Memory B cell (primary cell): ENCODE measurements around the gene ANKRD40.
A peak's percentile ranks its signal among the peaks of the same experiment; 100 is the strongest.
"Not testable (repeated sequence)": the region's sequence is repeated elsewhere in the genome, so short reads cannot be mapped to it uniquely, and the experiment has no call there.

ENCODE experiments used
- ATAC-seq: fragments of 150-1000 bp; cut with Tn5 transposase; 2 replicates; pipeline ENCODE4 v1.10.0; 2021; ENCODE audit warnings: low read depth, mild to moderate bottlenecking, moderate library complexity
- DNase-seq, 2 donors: peaks; one replicate each; pipeline ENCODE4 v3.0.0; 2022; ENCODE audit warnings: low spot score in 2 of 2
- H3K27ac Mint-ChIP-seq: one replicate; pipeline ENCODE4 v1.8.0; 2022; ENCODE audit warnings: mild to moderate bottlenecking, moderate library complexity, mixed read lengths
- H3K27me3 Mint-ChIP-seq: one replicate; pipeline ENCODE4 v1.8.0; 2022; ENCODE audit warnings: mixed read lengths
- H3K36me3 Mint-ChIP-seq: one replicate; pipeline ENCODE4 v1.8.0; 2022; ENCODE audit warnings: mild to moderate bottlenecking, mixed read lengths
- H3K4me1 Mint-ChIP-seq: one replicate; pipeline ENCODE4 v1.8.0; 2022; ENCODE audit warnings: mixed read lengths
- H3K4me3 Mint-ChIP-seq: one replicate; pipeline ENCODE4 v1.8.0; 2022; ENCODE audit warnings: mild to moderate bottlenecking, moderate library complexity, mixed read lengths
- H3K9me3 Mint-ChIP-seq: one replicate; pipeline ENCODE4 v1.8.0; 2022; ENCODE audit warnings: mixed read lengths

The ANKRD40 gene

GRCh38 chr17:50707289-50708049 is at the start of gene ANKRD40:
TSS of gene ANKRD40 (minus strand) at chr17:50707914. CDS start at chr17:50707654, 260 bp downstream.
- Mint-ChIP-seq H3K4me1 (peaks cover 31% of the 10 kb centered on the region), H3K9me3 (no peaks in the 10 kb centered on the region), H3K4me3 (peak within 1 kb of the TSS; percentile 99), H3K27ac (peak within 1 kb of the TSS; percentile 99), H3K27me3 (no peaks in the 10 kb centered on the region), H3K36me3 (peaks cover 11% of the 10 kb centered on the region)
- ATAC-seq (peak; percentile 84), DNase-seq (peak; percentile 94 to 97)

DNA sequence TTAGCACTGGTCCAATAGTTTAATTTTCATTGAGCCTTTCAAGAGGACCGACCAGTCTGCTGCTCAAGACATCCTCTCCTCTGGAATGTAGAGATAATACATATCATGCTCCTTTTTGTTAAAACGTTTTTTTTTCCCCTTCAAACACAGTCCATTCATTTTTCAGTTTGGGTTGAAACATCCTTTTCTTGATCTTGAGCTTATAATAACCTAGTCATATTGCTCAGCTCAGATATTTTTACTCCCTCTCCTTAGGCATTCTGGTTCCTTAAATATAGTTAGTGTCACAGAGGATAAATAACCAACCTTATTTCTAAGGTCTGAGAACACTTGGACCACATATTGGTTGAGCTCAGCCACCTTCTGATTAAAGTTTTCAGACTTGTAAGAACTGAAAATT is 46.8 kb upstream of the ANKRD40 start:
- DNase-seq, result no peak
- Mint-ChIP-seq H3K9me3 (no peaks in the 10 kb centered on the region), H3K36me3 (peaks cover 22% of the 10 kb centered on the region), H3K27ac (peak overlapping the region; percentile 53), H3K4me1 (peaks cover 3% of the 10 kb centered on the region), H3K27me3 (no peaks in the 10 kb centered on the region), H3K4me3 (no peak overlapping the region)
- no peak for ATAC-seq

DNA sequence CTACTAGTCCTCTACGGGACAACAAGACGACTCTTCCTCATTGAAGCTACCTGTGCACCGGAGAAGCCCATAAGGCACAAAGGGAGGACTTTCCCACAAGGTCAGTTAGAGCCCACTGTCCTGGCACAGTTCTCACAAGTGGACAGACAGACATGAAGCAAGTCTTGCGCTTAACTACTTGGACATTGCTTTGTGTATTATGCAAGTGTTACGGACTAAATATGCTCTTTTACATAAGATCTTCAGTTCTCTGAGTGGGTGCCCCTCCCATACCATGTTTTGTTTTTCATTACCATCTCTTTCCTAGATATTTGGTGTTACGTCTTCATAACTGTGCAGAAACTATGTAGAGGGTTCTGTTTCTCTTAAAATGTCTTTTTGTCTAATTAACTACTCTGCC is 41.5 kb upstream of the ANKRD40 start:
- no peaks in the 10 kb centered on the region for H3K27me3 Mint-ChIP-seq
- no peak for ATAC-seq
- no peak overlapping the region for H3K27ac Mint-ChIP-seq
- H3K4me3 Mint-ChIP-seq, result no peak overlapping the region
- no peaks in the 10 kb centered on the region for H3K9me3 Mint-ChIP-seq
- no peaks in the 10 kb centered on the region for H3K4me1 Mint-ChIP-seq
- no peak for DNase-seq
- H3K36me3 Mint-ChIP-seq, result peaks cover 34% of the 10 kb centered on the region

- Mint-ChIP-seq H3K9me3 (no peaks in the 10 kb centered on the region), H3K27me3 (no peaks in the 10 kb centered on the region), H3K4me3 (no peak overlapping the region), H3K27ac (peak overlapping the region; percentile 18), H3K4me1 (no peaks in the 10 kb centered on the region), H3K36me3 (peaks cover 39% of the 10 kb centered on the region)
- no peak for DNase-seq
- no peak for ATAC-seq
These were observed 37.9 kb upstream of the ANKRD40 start for GRCh38 chr17:50745631-50746030.

DNA sequence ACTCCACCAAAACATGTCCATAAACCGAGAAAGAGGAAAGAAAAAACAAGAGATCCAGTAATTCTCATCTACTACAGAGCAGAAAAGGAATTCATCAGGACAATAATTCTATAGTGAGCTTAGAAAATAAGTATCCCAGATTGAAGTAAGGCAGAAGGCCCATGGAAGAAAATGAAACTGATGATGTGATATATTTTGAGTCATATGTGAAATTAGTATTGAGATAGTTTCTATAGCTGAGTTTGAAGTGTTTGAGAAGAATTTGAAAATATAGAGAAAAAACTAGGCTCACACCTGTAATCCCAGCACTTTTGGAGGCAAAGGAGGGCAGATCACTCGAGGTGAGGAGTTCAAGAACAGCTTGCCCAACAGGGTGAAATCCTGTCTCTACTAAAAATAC is 31.4 kb upstream of the ANKRD40 start:
- H3K4me1 Mint-ChIP-seq, result peaks cover 14% of the 10 kb centered on the region
- no peak overlapping the region for H3K4me3 Mint-ChIP-seq
- H3K9me3 Mint-ChIP-seq, result no peaks in the 10 kb centered on the region
- no peak for ATAC-seq
- DNase-seq, result no peak
- no peak overlapping the region for H3K27ac Mint-ChIP-seq
- peaks cover 27% of the 10 kb centered on the region for H3K36me3 Mint-ChIP-seq
- H3K27me3 Mint-ChIP-seq, result no peaks in the 10 kb centered on the region

DNA sequence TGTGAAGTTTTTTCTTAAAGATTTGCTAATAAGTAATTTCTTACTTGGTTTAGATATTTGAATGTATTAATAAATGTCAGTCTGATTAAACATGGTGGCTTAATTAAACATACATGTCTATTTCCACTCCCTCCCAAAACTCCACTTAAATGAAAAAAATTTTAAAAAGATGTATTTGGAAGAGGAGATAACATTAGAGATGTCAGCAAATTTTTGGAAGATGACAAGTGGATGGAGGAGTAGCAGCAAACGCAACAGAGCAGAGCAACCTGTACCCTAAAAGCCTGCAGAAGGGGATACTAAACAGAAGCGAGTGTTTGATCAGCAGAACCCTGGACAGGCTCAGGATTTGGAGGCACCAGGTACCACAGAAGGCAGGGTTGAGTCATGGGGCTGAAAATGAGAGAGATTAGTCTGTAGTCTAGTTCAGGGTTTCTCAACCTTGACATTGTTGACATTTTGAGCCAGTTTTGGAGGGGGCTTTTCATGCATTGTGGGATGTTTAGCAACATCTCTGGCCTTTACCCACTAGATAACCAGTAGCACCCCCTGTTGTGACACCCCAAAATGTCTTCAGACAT is 29.5 kb upstream of the ANKRD40 start:
- peak overlapping the region; percentile 70 for H3K27ac Mint-ChIP-seq
- H3K27me3 Mint-ChIP-seq, result no peaks in the 10 kb centered on the region
- peaks cover 17% of the 10 kb centered on the region for H3K4me1 Mint-ChIP-seq
- H3K9me3 Mint-ChIP-seq, result no peaks in the 10 kb centered on the region
- DNase-seq (no peak), ATAC-seq (no peak)
- no peak overlapping the region for H3K4me3 Mint-ChIP-seq
- peaks cover 24% of the 10 kb centered on the region for H3K36me3 Mint-ChIP-seq

DNA sequence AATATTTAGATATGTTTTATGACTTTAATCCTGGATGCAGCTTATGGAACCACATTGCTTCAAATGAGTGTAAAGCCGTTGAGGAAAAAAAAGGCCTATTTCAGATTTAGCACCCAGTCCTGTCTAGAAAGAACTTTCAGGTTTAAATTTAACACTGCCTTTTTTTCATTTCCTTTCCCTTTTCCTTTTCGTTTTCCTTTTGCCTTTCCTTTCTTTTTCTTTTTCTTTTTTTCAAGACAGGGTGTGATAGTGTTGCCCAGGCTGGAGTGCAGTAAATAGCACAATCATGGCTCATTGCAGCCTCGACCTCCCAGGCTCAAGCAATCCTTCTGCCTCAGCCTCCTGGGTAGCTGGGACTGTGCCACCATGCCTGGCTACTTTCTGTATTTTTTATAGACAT is 27.6 kb upstream of the ANKRD40 start:
- no peaks in the 10 kb centered on the region for H3K27me3 Mint-ChIP-seq
- H3K27ac Mint-ChIP-seq, result peak overlapping the region; percentile 26
- ATAC-seq, result no peak
- H3K36me3 Mint-ChIP-seq, result peaks cover 16% of the 10 kb centered on the region
- no peak for DNase-seq
- no peaks in the 10 kb centered on the region for H3K9me3 Mint-ChIP-seq
- no peak overlapping the region for H3K4me3 Mint-ChIP-seq
- peaks cover 23% of the 10 kb centered on the region for H3K4me1 Mint-ChIP-seq

- H3K4me1 Mint-ChIP-seq, result peaks cover 31% of the 10 kb centered on the region
These were observed 24.1 kb upstream of the ANKRD40 start for GRCh38 chr17:50731575-50732460.

DNA sequence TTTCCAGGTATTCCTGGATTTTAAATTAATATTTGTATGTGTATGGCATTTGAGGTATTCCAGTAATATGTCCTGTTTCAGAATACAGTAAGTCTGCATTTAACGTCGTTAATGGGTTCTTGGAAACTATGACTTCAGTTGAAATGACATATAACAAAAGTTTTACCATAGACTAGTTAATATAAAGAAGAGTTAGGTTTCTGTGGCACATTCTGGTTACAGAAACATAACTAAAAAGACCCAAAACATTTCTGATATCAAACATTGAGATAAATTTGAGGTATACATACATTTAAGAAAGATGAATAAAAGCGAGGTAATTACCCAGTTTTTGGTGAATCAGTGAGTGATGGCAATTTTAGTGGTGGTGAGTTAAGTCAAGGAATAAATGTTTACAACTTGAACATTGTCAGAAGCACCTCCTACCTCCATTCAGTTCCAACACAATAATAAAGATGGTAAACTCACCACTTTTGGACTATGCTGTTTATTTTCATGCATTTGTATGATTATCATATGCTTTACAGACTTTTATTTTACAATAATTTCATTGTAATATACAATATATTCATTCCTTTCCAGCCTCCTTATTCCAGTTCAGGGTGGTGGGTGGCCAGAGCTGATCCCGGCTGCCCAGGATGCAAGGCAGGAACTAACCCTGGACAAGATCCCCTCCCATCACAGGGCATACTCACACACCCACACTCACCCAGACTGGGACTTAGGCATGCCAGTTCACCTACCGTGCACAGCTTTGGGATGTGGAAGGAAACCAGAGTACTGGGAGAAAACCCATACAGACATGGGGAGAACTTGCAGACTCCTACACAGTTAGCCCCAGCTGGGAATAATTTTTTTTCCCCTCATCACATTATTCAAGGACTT is 21.4 kb upstream of the ANKRD40 start:
- Mint-ChIP-seq H3K9me3 (no peaks in the 10 kb centered on the region), H3K4me3 (no peak overlapping the region), H3K27ac (no peak overlapping the region), H3K27me3 (no peaks in the 10 kb centered on the region), H3K36me3 (peaks cover 7% of the 10 kb centered on the region), H3K4me1 (peaks cover 35% of the 10 kb centered on the region)
- ATAC-seq (no peak), DNase-seq (no peak)

More at GRCh38 chr17:50731575-50732460, 24.1 kb upstream of the ANKRD40 start:
- H3K27ac Mint-ChIP-seq, result peak overlapping the region; percentile 1
- no peak overlapping the region for H3K4me3 Mint-ChIP-seq
- H3K36me3 Mint-ChIP-seq, result peaks cover 5% of the 10 kb centered on the region
- H3K27me3 Mint-ChIP-seq, result no peaks in the 10 kb centered on the region
- ATAC-seq (no peak), DNase-seq (no peak)
- H3K9me3 Mint-ChIP-seq, result no peaks in the 10 kb centered on the region

- no peak for ATAC-seq
These were observed 20.4 kb upstream of the ANKRD40 start for GRCh38 chr17:50728112-50728429.

DNA sequence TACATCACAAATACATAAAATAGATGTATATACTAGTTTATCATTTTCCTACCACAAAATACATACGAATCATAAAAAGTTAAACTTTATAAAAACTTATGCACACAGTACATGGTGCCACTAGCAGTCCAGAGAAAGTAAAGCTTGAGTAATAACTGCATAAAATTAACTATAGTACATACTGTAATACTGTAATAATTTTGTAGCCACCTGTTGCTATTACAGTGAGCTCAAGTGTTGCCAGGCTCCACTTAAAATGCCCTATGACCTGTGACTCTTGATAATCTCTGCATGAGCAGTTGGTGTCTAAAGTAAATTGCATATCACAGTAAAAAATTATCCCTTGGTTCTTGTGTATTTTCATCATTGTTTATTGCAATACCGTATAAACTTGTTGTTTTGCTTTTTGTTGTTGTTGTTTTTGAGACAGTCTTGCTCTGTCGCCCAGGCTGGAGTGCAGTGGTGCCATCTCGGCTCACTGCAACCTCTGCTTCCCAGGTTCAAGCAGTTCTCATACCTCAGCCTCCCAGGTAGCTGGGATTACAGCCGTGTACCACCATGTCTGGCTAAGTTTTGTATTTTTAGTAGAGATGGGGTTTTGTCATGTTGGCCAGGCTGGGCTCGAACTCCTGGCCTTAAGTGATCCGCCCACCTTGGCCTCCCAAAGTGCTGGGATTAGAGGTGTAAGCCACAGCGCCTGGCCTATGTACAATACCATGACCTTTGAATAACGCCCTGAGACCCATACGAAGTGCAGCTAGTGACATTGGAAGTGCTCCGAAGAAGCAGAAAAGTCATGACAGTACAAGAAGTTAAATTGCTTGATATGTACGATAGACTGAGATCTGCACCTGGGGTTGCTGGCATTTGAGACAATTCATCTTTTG is 18.3 kb upstream of the ANKRD40 start:
- Mint-ChIP-seq H3K4me3 (no peak overlapping the region), H3K27ac (no peak overlapping the region), H3K4me1 (peaks cover 39% of the 10 kb centered on the region), H3K27me3 (no peaks in the 10 kb centered on the region), H3K36me3 (peaks cover 5% of the 10 kb centered on the region), H3K9me3 (no peaks in the 10 kb centered on the region)
- ATAC-seq (no peak), DNase-seq (no peak)

More at GRCh38 chr17:50728112-50728429, 20.4 kb upstream of the ANKRD40 start:
- no peak overlapping the region for H3K27ac Mint-ChIP-seq
- DNase-seq, result no peak
- no peaks in the 10 kb centered on the region for H3K9me3 Mint-ChIP-seq
- peaks cover 35% of the 10 kb centered on the region for H3K4me1 Mint-ChIP-seq
- H3K27me3 Mint-ChIP-seq, result no peaks in the 10 kb centered on the region
- peaks cover 7% of the 10 kb centered on the region for H3K36me3 Mint-ChIP-seq
- H3K4me3 Mint-ChIP-seq, result no peak overlapping the region

DNA sequence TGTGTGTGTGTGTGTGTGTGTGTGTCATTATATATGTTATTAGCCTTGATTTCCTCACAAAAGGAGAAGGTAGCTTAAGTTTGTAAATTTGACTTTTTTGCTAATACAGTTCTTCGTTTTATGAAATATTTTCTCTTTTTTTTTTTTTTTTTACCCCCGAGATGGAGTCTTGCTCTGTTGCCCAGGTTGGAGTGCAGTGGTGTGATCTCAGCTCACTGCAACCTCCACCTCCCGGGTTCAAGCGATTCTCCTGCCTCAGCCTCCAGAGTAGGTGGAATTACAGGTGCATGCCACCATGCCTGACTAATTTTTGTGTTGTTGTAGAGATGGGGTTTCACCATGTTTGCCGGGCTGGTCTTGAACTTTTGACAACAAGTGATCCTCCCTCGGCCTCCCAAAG is 16.9 kb upstream of the ANKRD40 start:
- ATAC-seq, H3K4me3 Mint-ChIP-seq, DNase-seq, H3K27ac Mint-ChIP-seq, H3K36me3 Mint-ChIP-seq, H3K27me3 Mint-ChIP-seq, H3K9me3 Mint-ChIP-seq: not testable (repeated sequence)
- H3K4me1 Mint-ChIP-seq, result peaks cover 45% of the 10 kb centered on the region

DNA sequence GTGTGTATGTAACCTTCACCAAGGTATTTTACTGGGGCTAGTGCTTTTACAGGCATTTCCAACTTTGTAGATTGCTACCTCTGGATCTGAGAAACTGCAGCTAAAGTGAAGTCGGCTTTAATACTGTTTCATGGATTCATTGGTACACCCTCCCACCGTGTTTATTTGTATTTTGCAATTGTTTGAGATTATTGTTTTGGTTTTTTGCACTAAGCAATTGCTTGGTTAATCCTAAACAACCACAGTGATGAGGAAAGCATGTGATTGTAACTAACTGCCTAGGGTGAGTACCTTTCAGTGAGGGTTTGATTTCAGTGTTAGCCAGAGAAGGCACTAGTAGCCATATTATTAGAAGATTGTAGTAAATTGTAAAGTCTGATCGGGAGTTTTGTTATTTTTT is 15.0 kb upstream of the ANKRD40 start:
- no peaks in the 10 kb centered on the region for H3K27me3 Mint-ChIP-seq
- H3K9me3 Mint-ChIP-seq, result no peaks in the 10 kb centered on the region
- H3K4me3 Mint-ChIP-seq, result no peak overlapping the region
- peaks cover 5% of the 10 kb centered on the region for H3K36me3 Mint-ChIP-seq
- peak overlapping the region; percentile 33 for H3K27ac Mint-ChIP-seq
- DNase-seq (no peak), ATAC-seq (no peak)
- peaks cover 37% of the 10 kb centered on the region for H3K4me1 Mint-ChIP-seq
